Cerebellar cortex (tissue), 1 donor: ENCODE measurements around the gene FRMD4A.
A peak's percentile ranks its signal among the peaks of the same experiment; 100 is the strongest.

ENCODE experiments used
- DNase-seq: peaks from one replicate; pipeline ENCODE4 v3.0.0-alpha.2; 2015; ENCODE audit warnings: low spot score

FRMD4A gene

DNA sequence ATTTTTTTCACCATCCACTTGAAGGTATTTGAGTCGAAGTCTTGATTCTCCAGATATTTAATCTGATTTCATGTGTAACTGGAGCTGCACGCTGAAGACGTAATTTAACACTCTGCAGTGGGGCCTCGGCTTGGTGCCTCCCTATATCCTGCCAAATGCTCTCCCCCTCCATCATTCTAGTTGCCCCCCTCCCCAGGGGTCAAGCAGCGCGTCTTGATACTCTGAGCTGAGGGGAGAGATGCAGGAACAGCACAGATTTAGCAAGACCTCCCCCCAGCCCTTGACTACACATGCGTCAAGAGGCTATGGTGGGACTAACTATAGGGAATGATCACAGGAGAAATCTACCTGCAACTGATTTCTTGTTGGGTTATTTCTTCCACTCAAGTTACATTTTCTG is 658.2 kb downstream of the FRMD4A start:
- DNase-seq: no peak

DNA sequence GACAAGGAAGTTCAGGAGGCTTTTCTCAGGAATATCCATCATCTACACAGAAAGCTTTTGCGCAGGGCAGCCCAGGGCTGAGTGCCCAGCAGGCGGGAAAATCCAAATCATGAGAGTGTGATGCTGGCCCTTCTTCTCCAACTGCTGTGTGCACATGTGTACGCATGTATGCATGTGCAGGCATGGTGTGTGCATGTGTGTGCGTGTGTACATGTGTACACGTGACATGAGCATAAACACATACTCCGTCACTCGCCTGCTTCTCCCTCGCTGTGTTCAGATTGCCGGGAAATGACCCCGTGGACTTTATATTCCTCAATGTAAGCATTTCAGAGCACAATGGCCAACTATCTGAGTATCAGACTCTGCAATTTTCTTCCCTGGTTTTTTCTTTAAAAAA is 658.8 kb downstream of the FRMD4A start:
- DNase-seq: no peak

DNA sequence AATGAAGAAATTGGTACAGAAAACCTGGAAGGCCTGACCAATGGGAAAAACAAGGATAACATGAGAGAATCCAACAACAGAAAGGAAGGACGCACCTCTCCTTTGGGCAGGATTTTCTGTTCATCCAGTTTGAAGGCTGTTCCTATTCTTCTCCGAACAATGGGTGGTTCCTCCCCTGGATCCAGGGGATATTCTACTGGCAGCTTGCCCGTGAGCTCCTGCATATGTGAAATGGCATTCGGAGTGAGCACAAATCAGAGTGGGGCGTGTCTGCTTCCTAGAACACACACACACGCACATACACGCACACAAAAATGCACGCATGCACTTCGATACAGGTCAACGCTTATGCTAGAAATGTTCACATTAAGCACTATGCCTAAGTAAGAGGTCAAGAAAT is 660.4 kb downstream of the FRMD4A start:
- no peak for DNase-seq

DNA sequence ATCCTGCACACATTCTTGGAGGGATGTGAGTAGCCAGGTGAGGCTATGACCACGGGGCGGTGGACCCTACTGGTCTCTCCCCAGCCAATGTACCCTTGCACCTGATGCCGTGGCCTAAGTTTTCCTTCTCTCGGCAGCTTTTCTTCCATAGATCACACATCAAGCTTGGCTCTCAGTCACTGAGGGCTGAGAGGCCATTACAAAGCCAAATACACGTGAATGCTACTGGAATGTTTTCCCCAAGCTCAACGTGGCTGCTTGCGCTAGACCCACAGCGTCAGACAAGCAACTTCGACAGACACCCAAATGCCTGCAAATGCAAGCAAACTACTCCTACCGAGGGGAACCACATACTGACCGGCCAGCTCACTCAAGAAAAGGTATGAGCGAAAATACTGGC is 660.8 kb downstream of the FRMD4A start:
- DNase-seq: no peak

DNA sequence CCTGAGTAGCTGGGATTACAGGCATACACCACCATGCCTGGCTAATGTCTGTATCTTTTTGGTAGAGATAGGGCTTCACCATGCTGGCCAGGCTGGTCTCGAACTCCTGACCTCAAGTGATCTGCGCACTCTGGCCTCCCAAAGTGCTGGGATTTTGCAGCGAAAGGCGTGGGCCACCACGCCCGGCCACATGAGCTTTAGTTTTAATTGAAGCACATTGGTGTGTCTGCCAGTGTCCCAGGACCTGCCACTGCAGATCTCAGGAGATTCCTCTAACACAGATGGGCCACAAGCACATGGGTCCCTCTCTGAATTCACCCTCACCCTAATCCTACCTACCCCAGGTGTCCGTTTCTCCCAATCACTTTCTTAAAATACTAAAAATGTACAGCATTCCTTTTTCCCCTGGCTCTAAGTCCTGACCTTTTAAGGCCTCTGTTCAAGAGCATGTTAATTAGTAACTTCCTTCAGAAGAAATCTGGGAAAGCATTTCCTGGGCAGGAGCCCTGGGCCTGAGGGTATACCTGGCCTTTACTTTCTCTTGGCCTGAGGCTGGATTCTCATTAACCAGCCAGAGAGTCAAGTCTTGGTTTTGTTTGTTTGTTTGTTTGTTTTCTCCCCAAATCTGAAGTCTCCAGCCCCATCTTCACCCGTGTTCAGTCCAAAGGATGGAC is 661.4 kb downstream of the FRMD4A start:
- DNase-seq: no peak

DNA sequence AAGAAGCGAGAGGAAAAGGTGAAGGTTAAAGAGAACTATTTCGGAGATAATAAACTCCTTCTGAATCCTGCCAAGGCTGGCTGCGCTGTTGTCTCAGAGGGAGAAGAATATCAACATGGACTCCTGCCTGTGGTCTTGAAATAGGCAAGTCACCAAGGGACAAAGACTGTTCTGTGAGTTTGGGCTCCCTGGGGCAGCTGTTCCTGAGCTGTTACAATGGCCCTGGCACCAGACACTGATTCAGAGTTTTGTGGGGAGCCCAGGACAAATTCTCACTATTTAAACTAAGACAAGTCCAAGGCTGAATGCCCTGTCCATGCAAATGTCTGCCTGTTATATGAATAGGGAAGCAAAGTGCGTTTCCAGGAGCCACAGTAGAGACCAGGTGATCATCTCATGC is 662.6 kb downstream of the FRMD4A start:
- DNase-seq: peak; percentile 24

DNA sequence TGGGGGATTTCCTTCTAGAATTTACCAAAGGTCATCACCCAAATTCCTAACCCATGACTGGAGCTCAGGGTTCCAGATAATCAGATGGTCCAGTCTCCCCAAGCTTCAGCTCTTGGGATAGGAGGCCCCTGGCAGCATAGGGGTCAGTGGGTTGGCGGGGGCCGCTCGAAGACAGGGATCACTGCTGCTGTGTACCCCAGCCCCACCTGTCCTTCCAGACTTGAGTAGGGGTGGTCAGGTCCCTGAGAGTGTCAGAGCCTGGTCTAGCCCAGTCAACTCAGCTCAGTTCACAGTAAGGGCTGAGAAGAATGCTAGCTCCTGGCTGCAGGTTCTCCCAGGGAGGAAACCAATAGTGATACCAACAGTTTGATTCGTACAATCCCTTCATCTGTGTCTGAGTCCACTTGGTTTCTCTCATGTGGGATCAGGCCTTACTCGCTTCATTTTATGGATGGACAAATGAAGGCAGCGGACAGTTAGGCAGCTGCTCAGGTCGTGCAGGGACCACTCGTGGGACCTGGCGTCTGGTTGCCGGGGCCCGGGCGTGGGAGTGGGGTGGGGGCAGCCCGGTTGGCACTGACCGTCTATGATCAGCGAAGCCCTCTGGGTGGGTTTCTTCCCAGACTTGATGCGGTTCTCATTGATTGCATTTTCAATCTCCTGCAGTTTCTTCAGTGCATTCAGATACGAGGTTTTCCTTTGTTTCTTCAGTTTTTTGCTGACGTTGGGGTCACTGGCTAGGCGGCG is 665.0 kb downstream of the FRMD4A start:
- DNase-seq: no peak

DNA sequence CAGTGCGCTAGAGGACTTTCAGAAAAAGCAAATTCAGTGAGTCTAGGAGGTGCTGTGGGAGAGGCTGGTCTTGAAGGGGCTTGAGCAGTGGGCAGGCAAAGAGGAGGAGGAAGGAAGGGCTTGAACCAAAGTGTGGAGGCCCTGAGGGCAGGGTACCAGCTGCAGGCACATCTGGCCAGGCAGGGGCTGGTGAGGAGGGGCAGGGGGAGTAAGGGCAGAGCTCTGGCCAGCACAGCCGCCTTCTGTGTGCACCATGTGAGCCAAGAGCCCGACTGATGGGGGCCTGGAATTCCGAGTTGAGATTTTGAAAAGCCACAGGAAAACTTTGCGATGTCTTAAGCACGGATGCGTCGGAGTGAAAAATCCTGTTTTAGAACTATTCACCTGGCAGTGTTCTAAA is 669.5 kb downstream of the FRMD4A start:
- no peak for DNase-seq

DNA sequence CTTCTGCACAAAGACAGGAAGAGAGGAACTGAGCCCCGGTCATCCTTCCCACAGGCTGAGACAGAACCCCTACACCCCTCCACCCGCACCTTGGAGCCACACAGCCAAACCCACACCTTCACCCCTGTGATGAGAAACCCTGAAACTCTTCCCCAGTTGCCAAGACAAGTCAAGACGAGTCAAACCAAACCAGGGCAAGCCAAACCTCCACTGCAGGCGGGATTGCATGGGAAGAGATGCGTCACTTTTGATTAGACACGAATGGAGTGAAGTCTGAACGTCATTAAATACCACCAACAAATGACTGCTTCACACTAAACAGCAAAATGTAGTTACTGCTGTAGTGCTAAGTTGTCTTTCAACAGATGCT is 670.2 kb downstream of the FRMD4A start:
- DNase-seq: peak; percentile 17

DNA sequence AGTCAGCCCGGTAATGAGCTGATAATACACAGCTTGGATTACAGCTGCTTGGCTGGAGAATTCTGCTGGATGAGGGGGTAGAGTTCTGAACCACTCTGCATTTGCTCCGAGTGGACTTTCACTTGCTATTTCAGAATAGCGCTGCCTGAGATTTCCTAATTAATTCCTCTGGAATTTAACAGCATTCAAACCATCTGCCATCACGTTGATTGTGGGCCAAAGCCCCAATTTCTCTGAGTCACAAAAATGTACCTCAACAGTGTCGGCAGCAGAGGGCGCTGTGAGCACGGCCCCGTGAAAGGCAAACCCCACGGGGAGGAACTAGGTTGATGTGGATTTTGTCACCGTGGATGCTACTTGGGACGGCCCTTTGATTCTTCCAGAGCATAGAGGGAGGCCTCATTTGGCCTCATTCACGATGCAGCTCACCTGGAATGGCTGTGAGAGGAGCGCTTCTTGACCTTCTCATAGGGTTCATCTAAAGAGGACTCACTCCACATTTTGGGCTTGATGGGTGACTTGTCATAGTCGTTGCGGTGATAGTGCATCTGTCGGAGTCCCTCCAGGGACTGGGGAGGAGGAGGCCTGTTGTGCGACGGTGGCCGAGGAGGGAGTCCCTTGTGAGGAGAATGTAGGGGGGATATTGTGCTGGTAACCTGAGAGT is 670.7 kb downstream of the FRMD4A start:
- peak; percentile 81 for DNase-seq

DNA sequence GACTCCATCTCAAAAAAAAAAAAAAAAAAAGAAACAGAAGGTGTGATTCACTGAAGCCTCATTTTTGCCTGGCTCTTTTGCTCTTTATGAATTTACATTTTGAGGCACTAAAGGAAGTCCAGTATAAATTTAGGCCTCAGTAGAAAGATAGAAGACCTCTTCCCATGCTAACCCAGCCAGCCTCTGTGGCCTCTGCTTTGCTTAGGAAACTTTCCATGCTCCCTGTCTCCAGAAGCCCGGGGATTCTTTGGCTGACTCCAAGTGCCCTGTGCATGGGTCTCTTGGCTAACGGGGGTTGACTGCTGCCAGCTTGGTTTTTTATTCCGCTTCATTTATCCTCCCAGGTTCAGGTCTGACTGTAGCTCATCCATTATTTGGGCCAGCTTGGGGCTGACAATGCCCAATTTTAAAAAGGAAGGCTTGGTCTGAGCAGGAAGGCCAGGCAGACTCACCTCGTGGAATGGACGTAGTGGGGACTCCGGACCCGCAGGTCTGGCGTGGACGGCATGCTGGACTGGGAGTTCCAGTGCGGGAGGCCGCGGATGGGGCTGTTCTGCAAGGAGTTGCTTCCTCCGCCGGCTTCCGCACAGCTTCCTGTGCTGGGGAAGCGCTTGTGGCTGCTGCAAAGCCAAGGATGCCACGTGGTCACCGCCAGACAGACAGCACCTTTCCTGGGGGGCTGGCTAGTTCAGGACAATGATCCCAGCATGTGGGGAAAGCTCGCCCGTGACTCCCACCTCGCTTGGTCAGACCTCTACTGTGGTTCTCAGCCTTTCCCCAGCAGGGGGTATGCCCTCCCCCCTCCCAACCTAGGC is 671.6 kb downstream of the FRMD4A start:
- peak; percentile 50 for DNase-seq

DNA sequence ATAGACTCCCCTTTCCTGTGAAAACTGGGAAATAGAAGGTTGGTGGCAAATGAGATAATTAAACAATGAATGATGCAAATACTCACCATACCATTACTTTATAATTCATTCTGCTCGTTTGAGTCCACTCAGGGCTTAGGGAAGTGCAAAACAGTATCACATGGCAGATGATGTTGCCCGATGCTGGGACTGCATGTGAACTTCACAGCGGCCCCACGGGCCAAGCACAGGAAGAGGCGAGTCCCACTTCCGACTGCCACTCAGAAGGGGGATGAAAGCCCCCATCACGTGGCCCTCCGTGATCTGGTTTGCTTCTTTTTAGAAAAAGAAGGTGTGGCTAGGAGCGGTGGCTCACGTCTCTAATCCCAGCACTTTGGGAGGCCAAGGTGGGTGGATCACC is 672.5 kb downstream of the FRMD4A start:
- no peak for DNase-seq

DNA sequence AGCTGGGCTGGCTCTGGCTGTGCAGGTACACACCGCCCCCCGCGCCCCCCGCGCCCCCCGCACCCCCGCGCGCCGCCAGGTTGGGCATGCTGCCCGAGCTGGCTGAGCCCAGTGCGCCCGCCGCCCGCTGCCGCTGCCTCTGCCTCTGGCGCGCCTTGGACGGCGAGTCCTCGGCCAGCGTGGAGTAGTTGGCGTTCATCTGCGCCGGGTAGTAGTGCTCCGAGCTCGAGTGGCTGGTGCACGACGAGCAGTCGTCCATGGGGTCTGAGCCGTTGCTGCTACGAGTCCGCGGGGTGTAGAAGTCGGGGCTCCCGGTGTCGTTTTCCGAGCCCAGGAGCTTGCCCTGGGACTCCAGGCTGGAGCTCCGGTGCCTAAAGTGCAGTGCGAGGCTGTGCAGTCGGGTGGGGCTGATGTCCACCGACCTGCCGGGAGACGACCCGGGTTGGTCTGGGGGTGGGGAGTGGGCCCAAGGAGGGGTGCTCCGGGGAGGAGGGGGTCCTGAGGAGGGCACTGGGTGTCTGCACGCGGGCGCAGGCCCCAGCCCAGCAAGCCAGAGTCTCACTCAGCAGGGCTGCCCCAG is 673.5 kb downstream of the FRMD4A start:
- DNase-seq: no peak

DNA sequence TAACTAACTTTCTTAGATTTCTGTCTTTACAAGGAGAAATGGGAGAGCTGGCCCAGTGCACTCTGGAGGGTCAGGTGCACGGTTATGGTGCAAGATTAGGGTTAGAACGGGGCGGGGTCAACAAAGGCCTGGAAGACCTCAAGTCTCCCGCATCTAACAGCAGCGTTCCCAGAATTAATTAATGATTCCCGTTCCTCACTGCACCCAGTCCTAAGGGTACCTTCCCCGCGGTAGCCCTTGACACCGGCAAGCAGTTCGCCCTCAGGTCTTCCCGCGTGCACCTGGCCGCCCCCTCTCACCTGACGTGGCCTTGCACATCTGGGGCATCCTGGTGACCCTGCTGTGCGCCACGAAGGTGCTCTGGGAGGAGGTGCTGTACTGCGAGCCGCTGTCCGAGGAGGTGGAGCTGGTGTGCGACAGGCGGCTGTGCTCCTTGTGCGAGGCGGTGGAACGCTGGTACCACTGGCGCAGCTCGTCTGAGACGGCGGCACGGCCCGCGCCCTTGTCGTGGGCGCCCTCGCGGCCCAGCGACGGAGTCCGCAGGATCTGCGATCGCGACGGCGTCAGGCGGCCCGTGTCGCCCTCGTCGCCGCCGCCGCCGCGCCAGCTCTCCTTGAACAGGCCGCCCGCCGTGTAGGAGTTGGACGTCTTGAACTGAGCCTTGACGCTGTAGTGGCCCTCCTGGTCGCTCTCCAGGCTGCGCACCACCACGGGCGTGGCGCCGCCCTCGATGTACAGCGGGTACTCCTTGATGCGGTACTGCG is 674.2 kb downstream of the FRMD4A start:
- DNase-seq: no peak

DNA sequence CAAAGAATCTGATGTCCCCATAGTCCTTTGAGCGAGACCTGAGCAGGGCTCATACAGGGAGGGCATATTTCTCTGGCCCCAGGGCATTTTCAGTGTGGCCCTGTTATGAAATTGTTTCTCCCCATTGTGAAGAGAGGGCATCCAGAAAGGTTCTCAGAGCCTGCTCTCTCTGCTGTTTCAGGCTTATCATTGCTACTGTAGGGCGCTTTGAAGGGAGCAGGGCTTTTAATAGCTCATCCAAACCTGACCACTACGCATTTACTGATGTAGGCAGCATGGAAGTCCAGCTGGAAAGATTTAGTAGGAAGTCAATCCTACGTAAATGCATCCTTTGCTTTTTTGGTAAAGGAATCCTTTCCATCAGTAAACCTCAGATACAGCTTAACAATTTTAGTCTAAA is 675.9 kb downstream of the FRMD4A start:
- DNase-seq: no peak

DNA sequence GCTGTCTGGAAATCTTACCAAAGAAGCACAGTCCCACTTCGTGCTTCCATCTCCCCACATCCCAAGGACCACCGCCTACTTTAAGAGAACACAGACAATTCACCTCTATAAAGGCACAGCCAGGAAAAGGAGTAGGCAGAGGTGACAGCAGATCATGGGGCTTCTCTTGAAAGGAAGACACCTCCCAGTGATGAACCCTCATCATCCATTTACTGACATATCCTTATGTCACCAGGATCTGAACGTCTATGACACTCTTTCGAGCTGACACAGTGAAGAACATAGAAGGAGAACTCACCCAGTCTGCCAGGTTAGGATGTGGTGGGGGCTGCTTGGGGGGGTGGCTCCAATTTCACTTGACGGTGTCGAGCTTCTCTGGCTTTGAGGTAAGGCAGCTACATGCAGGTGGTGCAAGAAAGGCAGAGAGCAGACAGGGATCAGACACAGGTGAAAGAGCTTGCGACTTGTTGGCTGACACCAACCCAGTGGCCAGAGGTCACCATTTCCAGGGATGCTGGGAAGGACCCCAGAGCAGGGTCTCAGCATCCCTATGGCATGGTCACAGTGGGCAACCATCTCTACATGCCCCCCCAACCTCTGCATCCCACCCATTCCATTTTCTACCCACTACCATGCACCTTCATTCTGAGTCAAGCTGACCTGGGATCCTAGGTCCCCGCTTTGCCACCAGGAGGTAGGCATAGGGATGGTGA is 676.5 kb downstream of the FRMD4A start:
- DNase-seq: no peak

DNA sequence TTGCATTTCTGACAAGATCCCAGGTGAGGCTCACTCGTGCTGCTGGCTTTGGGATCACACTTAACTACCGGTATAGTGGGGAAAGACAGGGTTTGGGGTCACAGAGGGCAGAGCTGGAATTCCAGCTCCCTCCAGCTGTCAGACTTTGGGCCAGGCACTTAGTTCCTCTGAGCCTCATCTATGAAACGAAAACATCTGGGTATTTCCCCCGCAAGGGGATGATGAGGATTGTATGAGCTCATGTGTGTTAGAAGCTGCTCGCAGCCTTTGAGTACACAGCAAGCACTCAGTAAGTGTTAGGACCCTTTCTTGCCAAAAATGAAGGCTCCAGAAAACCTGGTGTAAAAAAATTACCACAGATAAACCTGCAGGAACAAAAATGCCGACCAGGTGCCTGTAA is 677.9 kb downstream of the FRMD4A start:
- no peak for DNase-seq

DNA sequence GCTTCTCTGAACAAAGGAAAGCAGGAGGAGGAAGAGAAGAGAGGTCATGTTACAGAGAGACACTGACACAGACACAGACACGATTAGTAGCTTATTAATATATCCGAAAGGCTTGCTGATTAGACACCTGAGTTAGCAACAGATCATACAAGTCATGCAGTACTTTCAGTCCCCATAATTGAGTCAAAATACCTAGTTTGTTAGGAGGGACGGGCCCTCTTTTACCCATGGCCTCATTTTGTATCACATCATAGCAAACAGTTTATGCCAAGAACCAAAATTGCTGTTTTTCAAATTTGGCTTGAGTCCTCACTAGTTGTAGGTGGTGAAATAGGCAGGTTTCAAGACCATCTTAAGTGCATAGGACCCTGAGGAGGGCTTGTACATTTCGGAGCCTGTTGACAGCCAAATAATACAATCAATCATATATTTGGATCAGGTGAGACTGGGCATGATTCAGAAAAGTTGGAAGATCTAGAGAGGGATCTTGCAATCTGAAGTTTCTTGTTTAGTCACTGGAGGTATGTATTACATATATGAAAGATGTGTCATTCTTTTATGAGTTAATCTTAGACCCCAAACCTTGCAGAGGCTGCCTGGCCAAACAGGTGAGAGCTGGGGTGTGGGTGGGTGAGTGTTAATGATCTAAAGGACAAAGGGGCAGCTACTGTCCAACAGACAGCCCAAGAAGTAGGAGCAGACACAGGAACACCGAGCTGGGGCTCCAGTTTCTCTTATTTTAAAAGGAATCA is 678.6 kb downstream of the FRMD4A start:
- DNase-seq: no peak

DNA sequence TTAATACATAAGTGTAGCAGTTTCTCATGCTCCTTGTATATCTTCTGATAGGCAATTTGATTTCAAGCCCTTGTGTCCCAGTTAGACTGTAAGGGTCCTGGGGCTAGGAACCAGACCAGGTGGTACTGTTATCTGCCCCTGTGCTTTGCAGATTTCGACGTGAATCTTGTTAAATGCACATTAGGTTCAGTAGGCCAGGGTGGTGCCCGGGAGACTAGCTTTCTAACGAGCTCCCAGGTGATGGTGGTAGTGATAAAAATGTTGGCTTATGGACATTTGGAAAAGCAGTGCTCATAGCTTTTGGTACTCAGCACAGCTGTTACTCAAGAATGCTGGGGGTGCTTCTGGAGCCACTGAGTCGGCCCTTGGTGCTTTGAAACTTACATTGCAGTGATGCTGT is 679.8 kb downstream of the FRMD4A start:
- no peak for DNase-seq
